Ovary (tissue), 3 donors: ENCODE measurements around the gene ANXA6.

Experiments used
- CTCF ChIP-seq, 3 donors: fragments of 450-650 bp in 2 of 3; fragments of 200-600 bp in 1 of 3; IDR thresholded peaks; one replicate each; pipeline versions ENCODE4 v1.5.1 to v1.8.0; 2016 to 2022; ENCODE audit warnings: antibody characterized with exemption in 3 of 3, mild to moderate bottlenecking in 1 of 3
- EP300 ChIP-seq: sonication (generic); formaldehyde crosslinking; IDR thresholded peaks from one replicate; pipeline ENCODE4 v1.6.1; 2017; ENCODE audit warnings: antibody characterized with exemption
- POLR2A ChIP-seq: fragments of 450-650 bp; IDR thresholded peaks from one replicate; pipeline ENCODE4 v1.6.1; 2017; ENCODE audit warnings: antibody characterized with exemption, mild to moderate bottlenecking, moderate library complexity
- donor health status: DM: no; HTN: no; CAD: no.

DNA sequence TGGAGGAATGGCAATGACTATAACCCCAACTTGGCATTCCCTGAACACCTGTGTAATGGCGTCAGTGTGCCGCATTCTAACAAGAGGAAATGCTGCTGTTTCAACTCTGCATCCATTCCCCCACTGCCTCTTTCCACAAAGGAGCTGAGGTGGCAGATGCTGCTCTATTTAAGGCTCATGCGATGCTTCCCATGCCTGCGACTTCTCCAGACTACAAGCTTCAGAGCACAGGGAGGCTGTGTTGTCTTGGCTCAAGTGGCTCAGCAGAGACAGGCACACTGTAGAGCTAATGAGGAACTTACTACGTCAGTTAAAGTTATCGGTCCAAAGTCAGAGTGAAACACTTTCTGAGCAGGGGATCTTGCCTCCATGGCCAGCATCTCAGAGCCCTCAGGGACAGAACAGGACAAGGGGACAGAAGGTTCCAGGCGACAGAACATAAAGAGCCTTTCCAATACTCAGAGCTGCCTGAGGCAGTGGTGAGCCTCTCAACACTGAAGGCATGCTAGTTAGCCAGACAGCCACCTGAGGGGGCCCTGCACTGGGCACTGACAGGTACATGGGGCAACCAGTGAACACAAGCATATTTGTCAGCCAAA lies 98.6 kb downstream of the ANXA6 start:
- TF ChIP-seq POLR2A: no peak
- TF ChIP-seq CTCF (IDR thresholded peaks at IDR 0.05): no peak
- no peak for TF ChIP-seq EP300
